H1 (cell line): ENCODE data around the gene OTX2. TPM values are rescaled to one million over a fixed set of nuclear protein-coding genes. Genes with fewer than 3 reads are reported as not detected.

Experiments
- ATF2 ChIP-seq: IDR thresholded peaks from 2 replicates; pipeline ENCODE4 v1.6.1; 2012; ENCODE audit warnings: low read length, inconsistent platforms
- ATF3 ChIP-seq: IDR thresholded peaks from 2 replicates; pipeline ENCODE4 v1.6.1; 2011; ENCODE audit warnings: low read depth, mild to moderate bottlenecking, low read length; ENCODE audit not compliant: insufficient read depth
- BACH1 ChIP-seq: IDR thresholded peaks from 2 replicates; pipeline ENCODE4 v1.6.1; 2012; ENCODE audit warnings: low read length, improper control_type of control experiment
- BRCA1 ChIP-seq: IDR thresholded peaks from 2 replicates; pipeline ENCODE4 v1.6.1; 2012; ENCODE audit warnings: low read depth, low read length, improper control_type of control experiment
- CBX5 ChIP-seq: fragments of 300-800, 300-1000 bp; sonication (generic); IDR thresholded peaks from 2 replicates; pipeline ENCODE4 v1.7.1; 2016; ENCODE audit warnings: antibody characterized with exemption, low read length, low read depth
- CBX8 ChIP-seq: fragments of 300-800, 300-1000 bp; sonication (generic); IDR thresholded peaks from 2 replicates; pipeline ENCODE4 v1.7.1; 2016; ENCODE audit warnings: low read depth, low read length, borderline replicate concordance
- CHD1 ChIP-seq: IDR thresholded peaks from 2 replicates; pipeline ENCODE4 v1.6.1; 2012; ENCODE audit warnings: low read depth, low read length, improper control_type of control experiment
- CHD2 ChIP-seq: IDR thresholded peaks from 2 replicates; pipeline ENCODE4 v1.6.1; 2012; ENCODE audit warnings: low read length, improper control_type of control experiment
- CTBP2 ChIP-seq: IDR thresholded peaks from 2 replicates; pipeline ENCODE4 v1.7.0; 2011; ENCODE audit warnings: borderline replicate concordance, mild to moderate bottlenecking, moderate library complexity, mixed read lengths, low read length; ENCODE audit not compliant: insufficient read depth, insufficient read length
- EGR1 ChIP-seq: IDR thresholded peaks from 2 replicates; pipeline ENCODE4 v1.6.1; 2011; ENCODE audit warnings: low read depth, low read length, borderline replicate concordance
- FOSL1 ChIP-seq: IDR thresholded peaks from 2 replicates; pipeline ENCODE4 v1.6.1; 2011; ENCODE audit warnings: mild to moderate bottlenecking, low read depth, low read length, moderate library complexity; ENCODE audit not compliant: insufficient read depth
- GABPA ChIP-seq: IDR thresholded peaks from 2 replicates; pipeline ENCODE4 v1.6.1; 2011; ENCODE audit warnings: mild to moderate bottlenecking, low read length, moderate library complexity, borderline replicate concordance; ENCODE audit not compliant: insufficient read depth
- HDAC2 ChIP-seq, 2 experiments: fragments of 300-600 bp in 1 of 2; sonication (generic) in 1 of 2; IDR thresholded peaks; 2 replicates each; pipeline ENCODE4 v1.6.1; 2011 to 2012; ENCODE audit warnings: low read depth in 2 of 2, low read length in 2 of 2, mild to moderate bottlenecking in 2 of 2, moderate library complexity in 2 of 2, borderline replicate concordance in 1 of 2, inconsistent platforms in 1 of 2
- HDAC6 ChIP-seq: IDR thresholded peaks from one replicate; pipeline ENCODE4 v1.7.1; 2012; ENCODE audit warnings: low read depth, mild to moderate bottlenecking, inconsistent platforms, low read length, moderate library complexity
- KDM5A ChIP-seq: fragments of 200-600 bp; IDR thresholded peaks from 2 replicates; pipeline ENCODE4 v1.7.1; 2012; ENCODE audit warnings: mild to moderate bottlenecking, low read length, inconsistent platforms, mixed read lengths
- MAFK ChIP-seq: IDR thresholded peaks from 2 replicates; pipeline ENCODE4 v1.6.1; 2012; ENCODE audit warnings: low read depth, mild to moderate bottlenecking, improper control_type of control experiment, low read length
- POLR2A ChIP-seq, 2 experiments: IDR thresholded peaks; 1 replicate in 1 of 2; 2 replicates in 1 of 2; pipeline ENCODE4 v1.6.1; 2011; ENCODE audit warnings: low read depth in 2 of 2, low read length in 2 of 2, mild to moderate bottlenecking in 2 of 2; ENCODE audit errors: control extremely low read depth in 1 of 2
- SAP30 ChIP-seq: fragments of 300-600 bp; sonication (generic); IDR thresholded peaks from 2 replicates; pipeline ENCODE4 v1.7.1; 2012; ENCODE audit warnings: low read length, moderate library complexity, mild to moderate bottlenecking, inconsistent platforms; ENCODE audit not compliant: insufficient read depth, insufficient replicate concordance
- USF2 ChIP-seq: IDR thresholded peaks from 2 replicates; pipeline ENCODE4 v1.6.1; 2011; ENCODE audit warnings: low read length, improper control_type of control experiment
- YY1 ChIP-seq: IDR thresholded peaks from 2 replicates; pipeline ENCODE4 v1.6.1; 2011; ENCODE audit warnings: low read depth, mild to moderate bottlenecking, low read length
- polyA plus RNA-seq, 7 experiments: library from polyadenylated mRNA; depleted of rRNA in 3 of 7; stranded (reverse) in 5 of 7; unstranded in 2 of 7; fragments of >200 nt in 5 of 7; fragments of 200-250 nt in 2 of 7; gene quantifications; 1 replicate in 5 of 7; 2 replicates in 1 of 7; 4 replicates in 1 of 7; pipeline versions ENCODE4 v1.2.1 to v1.2.3, GENCODE V29; 2011 to 2013; ENCODE audit warnings: missing spikeins in 2 of 7, mixed read lengths in 2 of 7
- total RNA-seq: library from RNA; stranded (reverse); fragmentation: NEBNext Ultra II Directional; extraction: Animal tissue kit (Norgen Biotek cat#: 25700); gene quantifications from 2 replicates; pipeline ENCODE4 v1.2.1, GENCODE V29; 2021

OTX2 gene
- total and polyA plus RNA-seq, 2 of the 8 experiments (the other 6 are each of a cell fraction or from before 2014, with no cell fraction given) = 33.9 to 155 TPM

GRCh38 chr14:56805201-56805991 is 4.9 kb downstream of the OTX2 start (continued):
- TF ChIP-seq SAP30 (no peak), GABPA (no peak), CTBP2 (no peak), HDAC6 (no peak), BACH1 (no peak), ATF3 (no peak), EGR1 (no peak), ATF2 (no peak; the same call in 1 of the 2 replicates), CBX5 (no peak), USF2 (no peak), YY1 (no peak; the same call in 1 of the 2 replicates), KDM5A (no peak), CHD2 (0 out of 2 replicates have a peak, but pooled peaks have one; percentile 15), CBX8 (no peak), MAFK (no peak), CHD1 (no peak), BRCA1 (no peak), FOSL1 (0 out of 2 replicates have a peak, but pooled peaks have one; percentile 3), HDAC2 (IDR thresholded peaks at IDR 0.05; ENCODE audit: borderline replicate concordance in 1 of 2, low read depth in 2 of 2, low read length in 2 of 2) (peak in 1 of 2 experiments; percentile 94; a peak in 1 of 4 replicates), POLR2A (IDR thresholded peaks at IDR 0.05; ENCODE audit: control extremely low read depth in 1 of 2, low read depth in 2 of 2, low read length in 2 of 2) (peak; percentile 97 to 98)
